HepG2 (cell line): Measurements from ENCODE around the gene ZNF511. TPM values are rescaled to one million over a fixed set of nuclear protein-coding genes. Genes with fewer than 3 reads are reported as not detected.

ENCODE experiments used
- ATAC-seq: fragments of 200-7000 bp; cut with Tn5 transposase; 3 replicates; pipeline ENCODE4 v1.9.1; 2020; ENCODE audit warnings: mild to moderate bottlenecking, moderate library complexity
- BruUV-seq: library from RNA; stranded (reverse); fragments of 400-500 nt; replicated peaks from 2 replicates; lab custom pipeline; 2021; lab: Mats Ljungman, UMichigan
- CTCF ChIA-PET: fragments of 300-600 bp; formaldehyde crosslinking; extraction: SDS; loops from one replicate; lab custom pipeline; 2021; ENCODE audit warnings: low total read pairs, inconsistent platforms, low intra/inter-chr PET ratio; lab: Yijun Ruan, JAX
- POLR2A ChIA-PET: fragments of 350-600 bp; sonication (Branson Sonifier 250); formaldehyde crosslinking; loops from one replicate; lab custom pipeline; 2020; ENCODE audit warnings: antibody characterized with exemption, inconsistent platforms; lab: Yijun Ruan, JAX
- DNase-seq: peaks from one replicate; pipeline ENCODE4 v3.0.0-alpha.2; 2015; ENCODE audit warnings: low spot score
- FAIRE-seq: peaks from 3 replicates; lab custom pipeline; 2011; peaks lifted over from hg19 to GRCh38; lab: Jason Lieb, UNC
- H2AFZ ChIP-seq: one replicate; pipeline ENCODE4 v1.6.1; 2011; ENCODE audit warnings: low read length, inconsistent platforms
- H3K27ac ChIP-seq: fragments of 300-600 bp; 3 replicates; pipeline ENCODE4 v1.8.0; 2011; ENCODE audit warnings: mixed run types, mild to moderate bottlenecking, mixed read lengths, low read length, inconsistent platforms; ENCODE audit not compliant: insufficient read depth; ENCODE audit errors: extremely low read length
- H3K27me3 ChIP-seq, 2 experiments: fragments of 200-600 bp in 1 of 2; 2 replicates in 1 of 2; 3 replicates in 1 of 2; pipeline versions ENCODE4 v1.6.0 to v1.8.0; 2011; ENCODE audit warnings: low read length in 2 of 2, mild to moderate bottlenecking in 2 of 2, moderate library complexity in 2 of 2, inconsistent platforms in 1 of 2; ENCODE audit not compliant: insufficient read depth in 2 of 2, control insufficient read depth in 1 of 2
- H3K36me3 ChIP-seq, 2 experiments: fragments of 200-600 bp in 1 of 2; replicated peaks in 1 of 2; 2 replicates in 1 of 2; 3 replicates in 1 of 2; pipeline versions ENCODE4 v1.5.1 to v1.8.0; 2011; ENCODE audit warnings: low read length in 2 of 2, inconsistent platforms in 1 of 2; ENCODE audit not compliant: insufficient read depth in 2 of 2, control insufficient read depth in 1 of 2
- H3K4me1 ChIP-seq: 2 replicates; pipeline ENCODE4 v1.5.1; 2012; ENCODE audit warnings: low read length, inconsistent platforms; ENCODE audit not compliant: insufficient read depth
- H3K4me2 ChIP-seq: 2 replicates; pipeline ENCODE4 v1.6.0; 2011; ENCODE audit warnings: low read depth, low read length, inconsistent platforms
- H3K4me3 ChIP-seq, 3 experiments: fragments of 200-600 bp in 1 of 3; sonication (generic), shearing (Covaris generic) in 1 of 3; replicated peaks in 1 of 3; 2 replicates each; pipeline ENCODE4 v1.5.1; 2011 to 2016; ENCODE audit warnings: low read length in 3 of 3, inconsistent platforms in 2 of 3, low read depth in 2 of 3, mild to moderate bottlenecking in 2 of 3, control low read depth in 1 of 3, mixed read lengths in 1 of 3; ENCODE audit not compliant: insufficient read depth in 1 of 3
- H3K79me2 ChIP-seq: one replicate; pipeline ENCODE4 v1.6.1; 2011; ENCODE audit warnings: low read length, inconsistent platforms; ENCODE audit not compliant: insufficient read depth
- H3K9ac ChIP-seq: 2 replicates; pipeline ENCODE4 v1.6.0; 2011; ENCODE audit warnings: mild to moderate bottlenecking, low read depth, low read length, inconsistent platforms; ENCODE audit not compliant: insufficient read depth
- H3K9me3 ChIP-seq: 2 replicates; pipeline ENCODE4 v1.5.1; 2012; ENCODE audit warnings: mild to moderate bottlenecking, low read length
- H4K20me1 ChIP-seq: 2 replicates; pipeline ENCODE4 v1.6.0; 2011; ENCODE audit warnings: inconsistent platforms, mild to moderate bottlenecking, low read length, moderate library complexity; ENCODE audit not compliant: insufficient read depth
- GZF1 ChIP-seq: sonication (generic); formaldehyde crosslinking; IDR thresholded peaks from 2 replicates; pipeline ENCODE4 v1.5.1; 2020; ENCODE audit warnings: mild to moderate bottlenecking, missing genetic modification reagents
- HMG20A ChIP-seq: IDR thresholded peaks from 2 replicates; pipeline ENCODE4 v1.6.1; 2016; ENCODE audit warnings: borderline replicate concordance
- HMG20B ChIP-seq: conservative IDR thresholded peaks from 2 replicates; pipeline ENCODE4 v1.6.1; 2016; ENCODE audit warnings: missing genetic modification reagents, missing compliant biosample characterization
- KLF12 ChIP-seq: sonication (generic); formaldehyde crosslinking; IDR thresholded peaks from 2 replicates; pipeline ENCODE4 v1.4.0; 2020; ENCODE audit warnings: missing genetic modification reagents, borderline replicate concordance
- KMT2A ChIP-seq: sonication (generic); formaldehyde crosslinking; IDR thresholded peaks from 2 replicates; pipeline ENCODE4 v1.4.0; 2020; ENCODE audit warnings: missing genetic modification reagents
- NFATC3 ChIP-seq: sonication (generic); formaldehyde crosslinking; IDR thresholded peaks from 2 replicates; pipeline ENCODE4 v1.5.1; 2020; ENCODE audit warnings: mild to moderate bottlenecking, missing genetic modification reagents
- PLSCR1 ChIP-seq: sonication (generic); formaldehyde crosslinking; IDR thresholded peaks from 2 replicates; pipeline ENCODE4 v1.5.0; 2020; ENCODE audit warnings: missing genetic modification reagents, mild to moderate bottlenecking, borderline replicate concordance
- POLR2A ChIP-seq, 2 experiments: IDR thresholded peaks; 2 replicates each; pipeline ENCODE4 v1.6.1; 2011; ENCODE audit warnings: low read depth in 2 of 2, low read length in 2 of 2, mild to moderate bottlenecking in 1 of 2, moderate library complexity in 1 of 2; ENCODE audit not compliant: insufficient read depth in 1 of 2
- POLR2G ChIP-seq: fragments of 200-400 bp; formaldehyde crosslinking; IDR thresholded peaks from 2 replicates; pipeline ENCODE4 v1.6.1; 2018; ENCODE audit warnings: mild to moderate bottlenecking, low read depth, low read length, moderate library complexity
- RARA ChIP-seq: IDR thresholded peaks from 2 replicates; pipeline ENCODE4 v1.6.1; 2016; ENCODE audit warnings: missing genetic modification reagents, missing compliant biosample characterization
- SCMH1 ChIP-seq: sonication (generic); formaldehyde crosslinking; IDR thresholded peaks from 2 replicates; pipeline ENCODE4 v1.9.0; 2021; ENCODE audit warnings: missing genetic modification reagents, mild to moderate bottlenecking, borderline replicate concordance
- SIN3A ChIP-seq: IDR thresholded peaks from 2 replicates; pipeline ENCODE4 v1.6.1; 2011; ENCODE audit warnings: low read depth, mild to moderate bottlenecking, control low read depth, low read length, borderline replicate concordance
- SRSF1 ChIP-seq: fragments of 200-400 bp; formaldehyde crosslinking; optimal IDR thresholded peaks from 2 replicates; pipeline ENCODE3; 2017; ENCODE audit warnings: mild to moderate bottlenecking, low read depth, low read length, moderate library complexity
- ZNF101 ChIP-seq: sonication (generic); formaldehyde crosslinking; IDR thresholded peaks from 2 replicates; pipeline ENCODE4 v1.4.0; 2020; ENCODE audit warnings: mild to moderate bottlenecking, low read depth, missing genetic modification reagents, borderline replicate concordance
- ZNF180 ChIP-seq: sonication (generic); formaldehyde crosslinking; IDR thresholded peaks from 2 replicates; pipeline ENCODE4 v1.4.0; 2020; ENCODE audit warnings: low read depth, missing genetic modification reagents, borderline replicate concordance
- ZNF224 ChIP-seq: sonication (generic); formaldehyde crosslinking; IDR thresholded peaks from 2 replicates; pipeline ENCODE4 v1.5.0; 2020; ENCODE audit warnings: mild to moderate bottlenecking, missing genetic modification reagents
- ZNF256 ChIP-seq: sonication (generic); formaldehyde crosslinking; conservative IDR thresholded peaks from 2 replicates; pipeline ENCODE4 v1.4.0; 2020; ENCODE audit warnings: missing genetic modification reagents
- ZNF276 ChIP-seq: sonication (generic); formaldehyde crosslinking; IDR thresholded peaks from 2 replicates; pipeline ENCODE4 v1.4.0; 2020; ENCODE audit warnings: mild to moderate bottlenecking, low read depth, missing genetic modification reagents
- ZNF30 ChIP-seq: sonication (generic); formaldehyde crosslinking; IDR thresholded peaks from 2 replicates; pipeline ENCODE4 v1.5.0; 2020; ENCODE audit warnings: mild to moderate bottlenecking, missing genetic modification reagents
- ZNF329 ChIP-seq: sonication (generic); formaldehyde crosslinking; IDR thresholded peaks from 2 replicates; pipeline ENCODE4 v1.9.0; 2021; ENCODE audit warnings: low read depth, mild to moderate bottlenecking, missing genetic modification reagents
- ZNF44 ChIP-seq: sonication (generic); formaldehyde crosslinking; IDR thresholded peaks from 2 replicates; pipeline ENCODE4 v1.5.1; 2020; ENCODE audit warnings: mild to moderate bottlenecking, missing genetic modification reagents
- ZNF496 ChIP-seq: sonication (generic); formaldehyde crosslinking; IDR thresholded peaks from 2 replicates; pipeline ENCODE4 v1.8.1; 2023; ENCODE audit warnings: mild to moderate bottlenecking, moderate library complexity, missing genetic modification reagents; ENCODE audit not compliant: insufficient replicate concordance
- ZNF501 ChIP-seq: sonication (generic); formaldehyde crosslinking; IDR thresholded peaks from 2 replicates; pipeline ENCODE4 v1.5.1; 2020; ENCODE audit warnings: mild to moderate bottlenecking, moderate library complexity, missing genetic modification reagents
- ZNF572 ChIP-seq: sonication (generic); formaldehyde crosslinking; IDR thresholded peaks from 2 replicates; pipeline ENCODE4 v1.5.1; 2020; ENCODE audit warnings: mild to moderate bottlenecking, missing genetic modification reagents
- ZNF589 ChIP-seq: sonication (generic); formaldehyde crosslinking; conservative IDR thresholded peaks from 2 replicates; pipeline ENCODE4 v1.8.0; 2022; ENCODE audit warnings: mild to moderate bottlenecking, moderate library complexity, missing genetic modification reagents
- ZNF850 ChIP-seq: sonication (generic); formaldehyde crosslinking; conservative IDR thresholded peaks from 2 replicates; pipeline ENCODE4 v1.9.0; 2021; ENCODE audit warnings: mild to moderate bottlenecking, missing genetic modification reagents
- ZSCAN12 ChIP-seq: sonication (generic); formaldehyde crosslinking; IDR thresholded peaks from 2 replicates; pipeline ENCODE4 v1.9.0; 2021; ENCODE audit warnings: mild to moderate bottlenecking, missing genetic modification reagents
- WGBS: methylation state at CpG from one replicate; pipeline ENCODE4 v1.1.6; 2017; ENCODE audit warnings: low lambda C conversion rate; 5-methylcytosine and 5-hydroxymethylcytosine counted together
- in situ Hi-C: cut with HindIII; loops from 2 replicates; pipeline ENCODE4 v1.10.0; 2017; ENCODE audit warnings: low pct_unique_long_range_greater_than_20kb; ENCODE audit not compliant: extremely low pct_ligation_motif_present
- intact Hi-C: fragments of 100-400 bp; cut with micrococcal nuclease; formaldehyde crosslinking; loops from one replicate; pipeline ENCODE4 v1.10.0; 2022; ENCODE audit not compliant: unreplicated experiment
- polyA plus RNA-seq, 8 experiments: library from polyadenylated mRNA; depleted of rRNA in 3 of 8; stranded (reverse) in 7 of 8; unstranded in 1 of 8; fragments of >200 nt; fragmentation: Illumina TruSeq in 4 of 8; extraction: Trizol in 4 of 8; gene quantifications; 2 replicates each; pipeline versions ENCODE4 v1.2.1 to v1.2.3, GENCODE V29; 2011 to 2016; ENCODE audit warnings: low read depth in 4 of 8, missing spikeins in 1 of 8, mixed read lengths in 1 of 8; ENCODE audit not compliant: insufficient read depth in 1 of 8
- total RNA-seq, 5 experiments: library from RNA; depleted of rRNA; stranded (reverse); fragments of >200 nt; fragmentation: Illumina TruSeq; extraction: Trizol; gene quantifications; 2 replicates each; pipeline ENCODE4 v1.2.3, GENCODE V29; 2016; ENCODE audit warnings: low read depth in 1 of 5

The ZNF511 gene
- total and polyA plus RNA-seq, 2 of the 13 experiments (the other 11 are each of a cell fraction or from before 2014, with no cell fraction given), result 35.6 to 66.4 TPM

GRCh38 chr10:133349160-133349568, 40.5 kb downstream of the ZNF511 start:
- no peak for ATAC-seq
- TSS peak; percentile 42 for BruUV-seq
- TF ChIP-seq SIN3A (no peak), ZNF589 (CRISPR knock-in tag) (no peak), ZNF101 (CRISPR knock-in tag) (no peak), ZNF180 (CRISPR knock-in tag) (no peak), POLR2G (0 out of 2 replicates have a peak, but pooled peaks have one; percentile 10), ZNF572 (0 out of 2 replicates have a peak, but pooled peaks have one; percentile 36), POLR2A (IDR thresholded peaks at IDR 0.05; ENCODE audit: insufficient read depth in 1 of 2, low read depth in 2 of 2, low read length in 2 of 2) (peak in 1 of 2 experiments; percentile 30; a peak in 1 of 4 replicates), KLF12 (CRISPR knock-in tag) (no peak), HMG20A (CRISPR knock-in tag) (no peak), ZNF276 (no peak), ZSCAN12 (no peak), HMG20B (no peak), KMT2A (CRISPR knock-in tag) (no peak), ZNF30 (CRISPR knock-in tag) (no peak), ZNF850 (CRISPR knock-in tag) (no peak), SCMH1 (CRISPR knock-in tag) (no peak), ZNF44 (no peak), ZNF496 (CRISPR knock-in tag) (no peak), ZNF329 (CRISPR knock-in tag) (no peak), NFATC3 (CRISPR knock-in tag) (no peak), PLSCR1 (CRISPR knock-in tag) (no peak), RARA (no peak), ZNF224 (CRISPR knock-in tag) (no peak), ZNF501 (CRISPR knock-in tag) (no peak), GZF1 (CRISPR knock-in tag) (no peak), ZNF256 (no peak), SRSF1 (peak; percentile 21)

More at GRCh38 chr10:133349160-133349568, 40.5 kb downstream of the ZNF511 start:
- H3K4me1 ChIP-seq, result peaks cover 52% of the 10 kb centered on the region
- no peak overlapping the region for H3K9ac ChIP-seq
- no peak overlapping the region for H3K4me2 ChIP-seq
- DNase-seq (no peak), FAIRE-seq (peak; percentile 72)
- CTCF ChIA-PET, result no interaction called here
- H4K20me1 ChIP-seq, result peaks cover 9% of the 10 kb centered on the region; the same call in 1 of the 2 replicates
- H3K79me2 ChIP-seq, result no peaks in the 10 kb centered on the region
- POLR2A ChIA-PET, result no interaction called here
- no peak overlapping the region for H3K4me3 ChIP-seq
- no peaks in the 10 kb centered on the region for H3K36me3 ChIP-seq
- no peaks in the 10 kb centered on the region for H3K27me3 ChIP-seq
- intact Hi-C loops (loop anchor here (1.0 kb wide), 1 partner anchor 21 kb away; no protein-coding TSS in a partner anchor), in situ Hi-C loops (no loop called here)
- WGBS, result 97% methylated on average over 8 of the region's 8 CpGs
- H3K27ac ChIP-seq, result no peak overlapping the region
- H2AFZ ChIP-seq, result no peak overlapping the region
- no peaks in the 10 kb centered on the region for H3K9me3 ChIP-seq
